CD14-positive monocyte (primary cell): ENCODE results near the gene CCDC141. TPM values are rescaled to one million over a fixed set of nuclear protein-coding genes. Genes with fewer than 3 reads are reported as not detected.

ENCODE experiments used
- DNase-seq, 3 donors: peaks; one replicate each; pipeline ENCODE4 v3.0.0-alpha.2; 2011 to 2022
- H2AFZ ChIP-seq: 2 replicates; pipeline ENCODE4 v1.6.0; 2012; ENCODE audit warnings: mild to moderate bottlenecking, low read depth, low read length, inconsistent platforms; ENCODE audit not compliant: insufficient read depth, poor library complexity, severe bottlenecking
- H3K27ac ChIP-seq, 2 donors: 1 replicate in 1 of 2; 2 replicates in 1 of 2; pipeline ENCODE4 v1.5.1; 2012 to 2013; ENCODE audit warnings: low read length in 2 of 2, control low read depth in 1 of 2, inconsistent platforms in 1 of 2, low read depth in 1 of 2, mild to moderate bottlenecking in 1 of 2
- H3K27me3 ChIP-seq, 2 donors: one replicate each; pipeline versions ENCODE4 v1.6.0 to v1.6.1; 2011 to 2013; ENCODE audit warnings: low read length in 2 of 2; ENCODE audit not compliant: control insufficient read depth in 2 of 2, insufficient read depth in 2 of 2
- H3K36me3 ChIP-seq, 2 donors: replicated peaks in 1 of 2; 1 replicate in 1 of 2; 2 replicates in 1 of 2; pipeline versions ENCODE4 v1.5.1 to v1.6.1; 2012 to 2013; ENCODE audit warnings: low read length in 2 of 2, control low read depth in 1 of 2, inconsistent platforms in 1 of 2, mild to moderate bottlenecking in 1 of 2; ENCODE audit not compliant: insufficient read depth in 2 of 2, control insufficient read depth in 1 of 2
- H3K4me1 ChIP-seq, 2 donors: 1 replicate in 1 of 2; 2 replicates in 1 of 2; pipeline versions ENCODE4 v1.5.1 to v1.6.1; 2012 to 2013; ENCODE audit warnings: low read length in 2 of 2, control low read depth in 1 of 2, inconsistent platforms in 1 of 2, mild to moderate bottlenecking in 1 of 2, moderate library complexity in 1 of 2; ENCODE audit not compliant: insufficient read depth in 2 of 2, control insufficient read depth in 1 of 2
- H3K4me2 ChIP-seq: replicated peaks from 2 replicates; pipeline ENCODE3; 2012; ENCODE audit warnings: low read length, moderate library complexity, mild to moderate bottlenecking; ENCODE audit not compliant: poor library complexity, severe bottlenecking; ENCODE audit errors: extremely low read depth
- H3K4me3 ChIP-seq, 3 experiments: fragments of 200-600 bp in 1 of 3; sonication (generic) in 1 of 3; replicated peaks in 1 of 3; 1 replicate in 2 of 3; 2 replicates in 1 of 3; pipeline ENCODE4 v1.5.1; 2011 to 2013; ENCODE audit warnings: low read length in 3 of 3, mild to moderate bottlenecking in 3 of 3, control low read depth in 2 of 3, low read depth in 2 of 3, inconsistent platforms in 1 of 3, moderate library complexity in 1 of 3
- H3K79me2 ChIP-seq: 2 replicates; pipeline ENCODE4 v1.6.0; 2012; ENCODE audit warnings: mild to moderate bottlenecking, control low read depth, inconsistent platforms, low read length, moderate library complexity; ENCODE audit not compliant: insufficient read depth
- H3K9ac ChIP-seq: 2 replicates; pipeline ENCODE4 v1.6.0; 2017; ENCODE audit warnings: low read length, mild to moderate bottlenecking; ENCODE audit not compliant: insufficient read depth, poor library complexity, severe bottlenecking
- H3K9me3 ChIP-seq, 2 donors: replicated peaks in 1 of 2; 1 replicate in 1 of 2; 2 replicates in 1 of 2; pipeline versions ENCODE4 v1.5.1 to v1.6.1; 2012 to 2013; ENCODE audit warnings: low read length in 2 of 2, control low read depth in 1 of 2; ENCODE audit not compliant: control insufficient read depth in 1 of 2, insufficient read depth in 1 of 2
- H4K20me1 ChIP-seq: 2 replicates; pipeline ENCODE4 v1.6.0; 2012; ENCODE audit warnings: mild to moderate bottlenecking, low read length, control low read depth, moderate library complexity; ENCODE audit not compliant: insufficient read depth
- H3K27ac Mint-ChIP-seq, 7 donors: one replicate each; pipeline ENCODE4 v1.8.0; 2020; ENCODE audit warnings: mild to moderate bottlenecking in 7 of 7, mixed read lengths in 7 of 7, moderate library complexity in 6 of 7, inconsistent platforms in 2 of 7
- H3K27me3 Mint-ChIP-seq, 3 donors: one replicate each; pipeline ENCODE4 v1.8.0; 2021 to 2022; ENCODE audit warnings: low read depth in 3 of 3, mild to moderate bottlenecking in 3 of 3, mixed read lengths in 3 of 3, moderate library complexity in 3 of 3, inconsistent platforms in 1 of 3
- H3K36me3 Mint-ChIP-seq, 2 donors: one replicate each; pipeline ENCODE4 v1.8.0; 2020; ENCODE audit warnings: mixed read lengths in 2 of 2, inconsistent platforms in 1 of 2, mild to moderate bottlenecking in 1 of 2
- H3K4me1 Mint-ChIP-seq: one replicate; pipeline ENCODE4 v1.8.0; 2020; ENCODE audit warnings: mild to moderate bottlenecking, mixed read lengths
- H3K4me3 Mint-ChIP-seq, 2 donors: one replicate each; pipeline ENCODE4 v1.8.0; 2020; ENCODE audit warnings: mild to moderate bottlenecking in 2 of 2, mixed read lengths in 2 of 2, moderate library complexity in 1 of 2
- H3K9me3 Mint-ChIP-seq, 7 donors: one replicate each; pipeline ENCODE4 v1.8.0; 2020 to 2022; ENCODE audit warnings: mixed read lengths in 7 of 7, mild to moderate bottlenecking in 6 of 7, moderate library complexity in 6 of 7, inconsistent platforms in 2 of 7
- CTCF ChIP-seq: fragments of 200-600 bp; IDR thresholded peaks from one replicate; pipeline ENCODE4 v1.8.0; 2022; ENCODE audit warnings: antibody characterized with exemption, mild to moderate bottlenecking
- WGBS: methylation state at CpG from one replicate; pipeline ENCODE4 v1.1.5; 2013; ENCODE audit warnings: missing lambda C conversion rate; ENCODE audit not compliant: insufficient coverage; 5-methylcytosine and 5-hydroxymethylcytosine counted together
- intact Hi-C, 2 donors: fragments of 100-400 bp; cut with micrococcal nuclease; formaldehyde crosslinking; loops; one replicate each; pipeline versions ENCODE4 v1.15.0 to v1.15.1; 2023
- polyA plus RNA-seq, 3 donors: library from polyadenylated mRNA; depleted of rRNA in 1 of 3; unstranded in 2 of 3; stranded (reverse) in 1 of 3; fragments of 300-500 nt in 2 of 3; fragments of >200 nt in 1 of 3; fragmentation: Illumina TruSeq in 2 of 3; gene quantifications; 1 replicate in 2 of 3; 2 replicates in 1 of 3; pipeline ENCODE4 v1.2.3, GENCODE V29; 2012 to 2021

CCDC141 gene
- polyA plus RNA-seq, 3 donors: not detected

DNA sequence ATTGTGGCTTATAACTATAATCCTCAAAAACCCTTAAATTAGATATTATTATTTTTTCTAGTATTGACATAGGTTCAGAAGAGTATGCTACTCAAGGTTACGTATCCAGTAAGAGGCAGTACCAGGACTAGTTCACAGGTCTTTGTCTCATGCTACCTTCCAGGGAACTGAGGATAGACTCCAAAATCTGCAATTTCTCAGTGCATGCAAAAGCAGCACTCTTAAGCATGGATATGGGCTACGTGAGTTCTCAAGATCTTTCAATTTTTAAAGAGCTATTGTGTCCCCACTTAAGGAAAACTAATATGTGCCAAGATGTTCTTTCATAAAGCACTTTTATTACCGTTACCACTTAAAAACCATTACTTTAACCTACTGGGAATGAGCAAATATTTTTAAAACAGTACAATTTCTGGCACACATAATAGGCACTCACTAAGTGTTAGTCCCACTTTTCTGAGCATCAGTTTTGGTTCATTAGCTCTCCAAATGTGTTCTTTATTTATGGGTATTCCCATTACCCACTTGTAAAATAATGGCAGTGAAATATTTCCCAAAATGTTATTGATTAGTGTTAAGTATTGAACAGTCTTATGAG lies 128.9 kb downstream of the CCDC141 start:
- Histone ChIP-seq H3K27me3 (no peaks in the 10 kb centered on the region), H4K20me1 (no peaks in the 10 kb centered on the region), H3K4me1 (no peaks in the 10 kb centered on the region), H3K36me3 (no peaks in the 10 kb centered on the region), H3K79me2 (no peaks in the 10 kb centered on the region), H3K27ac (no peak overlapping the region), H3K4me2 (no peak overlapping the region), H3K9ac (no peak overlapping the region), H2AFZ (no peak overlapping the region), H3K4me3 (no peak overlapping the region), H3K9me3 (no peaks in the 10 kb centered on the region)
- intact Hi-C loops: no loop called here
- 100% methylated on average over 2 of the region's 3 CpGs for WGBS
- DNase-seq: no peak
- H3K27me3 Mint-ChIP-seq: peaks cover 0 to 5% (median 2%) of the 10 kb centered on the region in 3 donors
- H3K4me3 Mint-ChIP-seq: no peak overlapping the region
- H3K4me1 Mint-ChIP-seq: peaks cover 2% of the 10 kb centered on the region
- no peak overlapping the region for H3K27ac Mint-ChIP-seq
- no peak for TF ChIP-seq CTCF
- H3K36me3 Mint-ChIP-seq: no peaks in the 10 kb centered on the region
- H3K9me3 Mint-ChIP-seq: no peaks in the 10 kb centered on the region

- no peak for DNase-seq
- Histone ChIP-seq H3K27me3 (no peaks in the 10 kb centered on the region), H3K27ac (no peak overlapping the region), H3K4me2 (no peak overlapping the region), H3K9ac (no peak overlapping the region), H4K20me1 (no peaks in the 10 kb centered on the region), H3K9me3 (no peaks in the 10 kb centered on the region), H3K36me3 (no peaks in the 10 kb centered on the region), H3K79me2 (no peaks in the 10 kb centered on the region), H2AFZ (no peak overlapping the region), H3K4me1 (peaks cover 8 to 19% of the 10 kb centered on the region in 2 donors), H3K4me3 (no peak overlapping the region)
- H3K27ac Mint-ChIP-seq: no peak overlapping the region
- H3K4me3 Mint-ChIP-seq: no peak overlapping the region
- WGBS: no CpG with 5 or more reads among the region's 4 CpGs
- intact Hi-C loops: no loop called here
- peaks cover 0 to 5% (median 2%) of the 10 kb centered on the region in 3 donors for H3K27me3 Mint-ChIP-seq
- no peaks in the 10 kb centered on the region for H3K9me3 Mint-ChIP-seq
- H3K36me3 Mint-ChIP-seq: no peaks in the 10 kb centered on the region
- TF ChIP-seq CTCF: no peak
- peaks cover 21% of the 10 kb centered on the region for H3K4me1 Mint-ChIP-seq
Observed at GRCh38 chr2:178917555-178917954, 132.4 kb downstream of the CCDC141 start.
